ENCODE data around the gene ACTL6B. TPM values are rescaled to one million over a fixed set of nuclear protein-coding genes. Genes with fewer than 3 reads are reported as not detected.
A peak's percentile ranks its signal among the peaks of the same experiment; 100 is the strongest.

The ACTL6B gene
- total RNA-seq, 4 donors from 2014 or later: not detected

GRCh38 chr7:100693312-100694097 lies 37.3 kb upstream of the ACTL6B start:
- intact Hi-C loops (cut with DNase I; ENCODE audit: low total_unique reads): loop anchor here (5.0 kb wide), 1 partner anchor 159 kb away; the partner anchor contains the start of gene SLC12A9
- TF ChIP-seq POLR2A (IDR thresholded peaks at IDR 0.05) (no peak), CTCF (IDR thresholded peaks at IDR 0.05) (no peak)
- WGBS, 2 donors: 0 to 2% methylated on average over 15 of the region's 81 CpGs
- no peak for DNase-seq (ENCODE audit: low spot score in 2 of 2)
- peak overlapping the region; percentile 82 for H3K4me3 ChIP-seq (ENCODE audit: low read depth, poor library complexity, severe bottlenecking)

GRCh38 chr7:100692578-100692961 lies 36.3 kb upstream of the ACTL6B start:
- intact Hi-C loops (cut with DNase I; ENCODE audit: low total_unique reads): loop anchor here (5.0 kb wide), 1 partner anchor 160 kb away; the partner anchor contains the start of gene SLC12A9
- 52 to 54% methylated on average over 6 of the region's 6 CpGs for WGBS, 2 donors
- TF ChIP-seq POLR2A (IDR thresholded peaks at IDR 0.05): no peak
- no peak for TF ChIP-seq CTCF (IDR thresholded peaks at IDR 0.05)
- no peak overlapping the region for H3K4me3 ChIP-seq (ENCODE audit: low read depth, poor library complexity, severe bottlenecking)
- no peak for DNase-seq (ENCODE audit: low spot score in 2 of 2)

GRCh38 chr7:100691676-100692577 lies 35.7 kb upstream of the ACTL6B start:
- H3K4me3 ChIP-seq (ENCODE audit: low read depth, poor library complexity, severe bottlenecking): no peak overlapping the region
- 20 to 25% methylated on average over 28 of the region's 28 CpGs for WGBS, 2 donors
- peak; percentile 64 to 96 for DNase-seq (ENCODE audit: low spot score in 2 of 2)
- TF ChIP-seq CTCF (IDR thresholded peaks at IDR 0.05): peak in 1 of 3 donors; percentile 69
- TF ChIP-seq POLR2A (IDR thresholded peaks at IDR 0.05): no peak
- intact Hi-C loops (cut with DNase I; ENCODE audit: low total_unique reads): loop anchor here (5.0 kb wide), 1 partner anchor 160 kb away; the partner anchor contains the start of gene SLC12A9

- intact Hi-C loops (cut with DNase I; ENCODE audit: low total_unique reads): loop anchor here (5.0 kb wide), 2 partner anchors 163 to 207 kb away; partner anchors contain the start of genes NYAP1 and SLC12A9
- WGBS, 2 donors: 73 to 76% methylated on average over 15 to 17 of the region's 18 CpGs
- no peak for DNase-seq (ENCODE audit: low spot score in 2 of 2)
- TF ChIP-seq CTCF (IDR thresholded peaks at IDR 0.05) (no peak), POLR2A (IDR thresholded peaks at IDR 0.05) (no peak)
- no peak overlapping the region for H3K4me3 ChIP-seq (ENCODE audit: low read depth, poor library complexity, severe bottlenecking)
Observed at GRCh38 chr7:100689230-100690135, 33.2 kb upstream of the ACTL6B start.

- intact Hi-C loops (cut with DNase I; ENCODE audit: low total_unique reads): loop anchor here (5.0 kb wide), 1 partner anchor 206 kb away; the partner anchor contains the start of gene NYAP1
- no peak overlapping the region for H3K4me3 ChIP-seq (ENCODE audit: low read depth, poor library complexity, severe bottlenecking)
- DNase-seq (ENCODE audit: low spot score in 2 of 2): no peak
- no peak for TF ChIP-seq CTCF (IDR thresholded peaks at IDR 0.05)
- TF ChIP-seq POLR2A (IDR thresholded peaks at IDR 0.05): no peak
- 89 to 91% methylated on average over 16 of the region's 16 CpGs for WGBS, 2 donors
Observed at GRCh38 chr7:100688326-100688860, 32.1 kb upstream of the ACTL6B start.
